Stimulated activated CD8-positive, alpha-beta memory T cell treated with anti-CD3 and anti-CD28 coated beads, Interleukin-7, amount 100 ng/mL, for 1 hour (primary cell): Measurements from ENCODE around the gene THBS2.
"Not testable (repeated sequence)": the region's sequence is repeated elsewhere in the genome, so short reads cannot be mapped to it uniquely, and the experiment has no call there.

Experiments
- DNase-seq, 2 donors: peaks; one replicate each; pipeline ENCODE4 v3.0.0-alpha.2; 2020; ENCODE audit warnings: low read depth in 2 of 2

Gene THBS2

GRCh38 chr6:169185692-169186485, 67.8 kb downstream of the THBS2 start:
- no peak for DNase-seq

GRCh38 chr6:169185011-169185521, 68.6 kb downstream of the THBS2 start:
- no peak for DNase-seq

GRCh38 chr6:169184419-169184818, 69.2 kb downstream of the THBS2 start:
- no peak for DNase-seq

- DNase-seq = no peak
These were observed 70.4 kb downstream of the THBS2 start for GRCh38 chr6:169183233-169183632.

GRCh38 chr6:169179831-169180230, 73.8 kb downstream of the THBS2 start:
- not testable (repeated sequence) for DNase-seq

GRCh38 chr6:169177516-169178166, 76.0 kb downstream of the THBS2 start:
- no peak for DNase-seq

GRCh38 chr6:169176361-169176991, 77.2 kb downstream of the THBS2 start:
- DNase-seq = no peak

GRCh38 chr6:169175360-169175887, 78.2 kb downstream of the THBS2 start:
- DNase-seq = no peak

GRCh38 chr6:169174516-169175359, 78.9 kb downstream of the THBS2 start:
- no peak for DNase-seq

- no peak for DNase-seq
These were observed 79.9 kb downstream of the THBS2 start for GRCh38 chr6:169173532-169174268.

- no peak for DNase-seq
These were observed 80.7 kb downstream of the THBS2 start for GRCh38 chr6:169172946-169173345.

- no peak for DNase-seq
These were observed 81.2 kb downstream of the THBS2 start for GRCh38 chr6:169172456-169172855.

GRCh38 chr6:169171951-169172350, 81.7 kb downstream of the THBS2 start:
- no peak for DNase-seq

- no peak for DNase-seq
These were observed 82.6 kb downstream of the THBS2 start for GRCh38 chr6:169171016-169171415.

- no peak for DNase-seq
These were observed 83.1 kb downstream of the THBS2 start for GRCh38 chr6:169170583-169170955.

GRCh38 chr6:169169941-169170582, 83.6 kb downstream of the THBS2 start:
- no peak for DNase-seq

GRCh38 chr6:169169375-169169774, 84.3 kb downstream of the THBS2 start:
- DNase-seq = no peak

GRCh38 chr6:169168706-169169105, 84.9 kb downstream of the THBS2 start:
- no peak for DNase-seq

GRCh38 chr6:169168302-169168630, 85.4 kb downstream of the THBS2 start:
- no peak for DNase-seq

GRCh38 chr6:169167581-169168301, 85.9 kb downstream of the THBS2 start:
- no peak for DNase-seq
